SU-DHL-6 (cell line): Measurements from ENCODE around the gene TBL3.

Experiments used
- H2AFZ ChIP-seq: fragments of 200-600 bp; sonication (generic); 2 replicates; pipeline ENCODE4 v1.6.1; 2014; ENCODE audit warnings: low read depth, mild to moderate bottlenecking, moderate library complexity, mixed read lengths, antibody characterized with exemption, low read length; ENCODE audit not compliant: severe bottlenecking
- H3F3A ChIP-seq: fragments of 200-600 bp; shearing (Covaris generic); 2 replicates; pipeline ENCODE4 v1.6.0; 2016; ENCODE audit warnings: antibody characterized with exemption, mild to moderate bottlenecking; ENCODE audit not compliant: insufficient read depth
- H3K27ac ChIP-seq: fragments of 200-600 bp; sonication (generic); 2 replicates; pipeline ENCODE4 v1.5.1; 2016; ENCODE audit warnings: low read depth, mild to moderate bottlenecking, low read length, moderate library complexity, mixed read lengths
- H3K27me3 ChIP-seq: fragments of 200-600 bp; sonication (generic), shearing (Covaris generic); 2 replicates; pipeline ENCODE4 v1.6.0; 2014; ENCODE audit warnings: mild to moderate bottlenecking, low read length
- H3K36me3 ChIP-seq: fragments of 200-600 bp; sonication (generic); 2 replicates; pipeline ENCODE4 v1.6.1; 2014; ENCODE audit warnings: mild to moderate bottlenecking, low read length, mixed read lengths
- H3K4me2 ChIP-seq: fragments of 300-600, 200-600 bp; shearing (Covaris generic), sonication (generic); 2 replicates; pipeline ENCODE4 v1.6.0; 2014; ENCODE audit warnings: low read length, low read depth, mild to moderate bottlenecking; ENCODE audit not compliant: poor library complexity, severe bottlenecking
- H3K4me3 ChIP-seq: fragments of 200-600 bp; sonication (generic); 2 replicates; pipeline ENCODE4 v1.5.1; 2014; ENCODE audit warnings: antibody characterized with exemption, low read length, mild to moderate bottlenecking, mixed read lengths; ENCODE audit not compliant: insufficient read depth, poor library complexity, severe bottlenecking
- H3K79me2 ChIP-seq: fragments of 200-600 bp; sonication (generic); 2 replicates; pipeline ENCODE4 v1.6.1; 2014; ENCODE audit warnings: mild to moderate bottlenecking, low read length, moderate library complexity; ENCODE audit not compliant: insufficient read depth
- H3K9ac ChIP-seq: fragments of 200-600 bp; sonication (generic); 2 replicates; pipeline ENCODE4 v1.7.0; 2014; ENCODE audit warnings: mild to moderate bottlenecking, low read length
- H3K9me2 ChIP-seq: fragments of 200-600 bp; sonication (generic); replicated peaks from 2 replicates; pipeline ENCODE4 v1.6.1; 2014; ENCODE audit warnings: low read length; ENCODE audit not compliant: insufficient read depth
- H3K9me3 ChIP-seq: fragments of 200-600 bp; sonication (generic); 2 replicates; pipeline ENCODE4 v1.6.1; 2014; ENCODE audit warnings: low read length, mixed read lengths; ENCODE audit not compliant: insufficient read depth
- H4K20me1 ChIP-seq: fragments of 200-600 bp; sonication (generic); 2 replicates; pipeline ENCODE4 v1.6.1; 2014; ENCODE audit warnings: low read depth, mild to moderate bottlenecking, antibody characterized with exemption, low read length, moderate library complexity, mixed read lengths
- EZH2phosphoT487 ChIP-seq: fragments of 200-600 bp; sonication (generic), shearing (Covaris generic); conservative IDR thresholded peaks from 2 replicates; pipeline ENCODE4 v1.6.1; 2018; ENCODE audit warnings: mild to moderate bottlenecking, antibody characterized with exemption, low read length, moderate library complexity, mixed read lengths
- TF ChIP-seq, protein P1 (sequence below): fragments of 200-600 bp; sonication (generic); IDR thresholded peaks from one replicate; pipeline ENCODE4 v1.5.1; 2017; ENCODE audit warnings: antibody characterized with exemption, mild to moderate bottlenecking, low read length, moderate library complexity; ENCODE audit not compliant: insufficient read depth, poor library complexity, severe bottlenecking

The TBL3 gene

DNA sequence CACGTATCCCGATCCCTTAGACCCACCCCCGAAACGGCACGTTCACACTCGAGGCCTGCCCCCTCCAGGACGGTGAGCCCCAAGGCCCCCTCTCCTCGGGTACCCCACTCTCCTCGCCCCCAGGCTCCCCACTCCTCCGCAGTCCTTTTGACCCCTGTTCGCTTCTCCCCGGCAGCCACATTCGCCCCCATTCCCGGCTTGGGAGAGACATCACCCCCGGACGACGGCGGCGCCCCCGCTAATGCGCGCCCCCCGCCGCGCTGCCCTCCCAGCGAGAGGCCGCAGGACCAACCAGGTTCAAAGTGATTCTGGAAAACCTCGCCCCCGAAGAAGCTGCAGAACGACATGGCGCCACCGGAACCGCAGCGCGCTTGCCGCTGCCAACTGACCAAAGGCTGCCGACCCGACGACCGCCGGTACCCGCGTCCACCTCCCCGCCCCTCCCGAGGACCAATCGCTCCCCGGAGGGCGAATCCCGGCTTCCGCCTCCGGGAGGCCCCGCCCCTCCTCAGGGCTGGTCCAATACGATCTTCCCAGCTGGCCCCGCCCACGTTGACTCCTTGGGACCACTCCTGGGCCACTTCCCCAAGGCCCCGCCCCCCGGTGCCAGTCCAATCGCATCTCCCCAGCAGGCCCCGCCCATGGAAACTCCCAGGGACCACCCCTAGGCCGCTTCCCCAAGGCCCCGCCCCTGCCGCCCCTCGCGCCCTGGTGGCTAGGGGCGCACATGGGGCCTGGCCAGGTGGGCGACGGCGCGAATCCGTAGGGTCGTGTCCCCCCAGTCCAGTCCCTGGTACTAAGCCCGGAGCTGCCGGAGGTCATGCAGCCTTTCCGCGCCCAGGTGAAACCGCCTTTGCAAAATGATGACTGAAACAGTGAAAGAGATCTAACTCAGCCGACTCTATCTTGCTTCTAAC is 28.8 kb upstream of the TBL3 start, which contains the start of gene MSRB1:
Gene MSRB1 (minus strand): TSS at position 390 of the 917 bp plus-strand sequence. CDS start 43 bp downstream, at position 347.
- peak within 1 kb of the TSS; percentile 91 for H2AFZ ChIP-seq
- no peak within 1 kb of the TSS for H3K27ac ChIP-seq
- peak within 1 kb of the TSS; percentile 79 for H3K9ac ChIP-seq

GRCh38 chr16:1944612-1945199 is 27.1 kb upstream of the TBL3 start:
- Histone ChIP-seq H3K4me3 (no peak overlapping the region), H3K9ac (no peak overlapping the region), H3K9me2 (no peaks in the 10 kb centered on the region), H3F3A (no peaks in the 10 kb centered on the region), H2AFZ (no peak overlapping the region), H3K27ac (no peak overlapping the region), H3K79me2 (no peaks in the 10 kb centered on the region), H3K4me2 (no peak overlapping the region), H3K36me3 (no peaks in the 10 kb centered on the region), H3K9me3 (no peaks in the 10 kb centered on the region), H3K27me3 (no peaks in the 10 kb centered on the region), H4K20me1 (no peaks in the 10 kb centered on the region)
- TF ChIP-seq EZH2phosphoT487, result no peak
- TF ChIP-seq, protein P1, sequence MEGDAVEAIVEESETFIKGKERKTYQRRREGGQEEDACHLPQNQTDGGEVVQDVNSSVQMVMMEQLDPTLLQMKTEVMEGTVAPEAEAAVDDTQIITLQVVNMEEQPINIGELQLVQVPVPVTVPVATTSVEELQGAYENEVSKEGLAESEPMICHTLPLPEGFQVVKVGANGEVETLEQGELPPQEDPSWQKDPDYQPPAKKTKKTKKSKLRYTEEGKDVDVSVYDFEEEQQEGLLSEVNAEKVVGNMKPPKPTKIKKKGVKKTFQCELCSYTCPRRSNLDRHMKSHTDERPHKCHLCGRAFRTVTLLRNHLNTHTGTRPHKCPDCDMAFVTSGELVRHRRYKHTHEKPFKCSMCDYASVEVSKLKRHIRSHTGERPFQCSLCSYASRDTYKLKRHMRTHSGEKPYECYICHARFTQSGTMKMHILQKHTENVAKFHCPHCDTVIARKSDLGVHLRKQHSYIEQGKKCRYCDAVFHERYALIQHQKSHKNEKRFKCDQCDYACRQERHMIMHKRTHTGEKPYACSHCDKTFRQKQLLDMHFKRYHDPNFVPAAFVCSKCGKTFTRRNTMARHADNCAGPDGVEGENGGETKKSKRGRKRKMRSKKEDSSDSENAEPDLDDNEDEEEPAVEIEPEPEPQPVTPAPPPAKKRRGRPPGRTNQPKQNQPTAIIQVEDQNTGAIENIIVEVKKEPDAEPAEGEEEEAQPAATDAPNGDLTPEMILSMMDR, result no peak

More for the DNA sequence above, 28.8 kb upstream of the TBL3 start, which contains the start of gene MSRB1:
- no peaks in the 10 kb centered on the region for H3F3A ChIP-seq
- peak within 1 kb of the TSS; percentile 75 for H3K4me2 ChIP-seq
- H3K9me2 ChIP-seq, result no peaks in the 10 kb centered on the region
- no peaks in the 10 kb centered on the region for H3K36me3 ChIP-seq
- TF ChIP-seq, protein P1, result no peak
- TF ChIP-seq EZH2phosphoT487, result no peak
- H4K20me1 ChIP-seq, result no peaks in the 10 kb centered on the region
- no peaks in the 10 kb centered on the region for H3K27me3 ChIP-seq
- H3K79me2 ChIP-seq, result no peaks in the 10 kb centered on the region
- H3K4me3 ChIP-seq, result peak within 1 kb of the TSS; percentile 96
- H3K9me3 ChIP-seq, result no peaks in the 10 kb centered on the region

GRCh38 chr16:1945559-1946391 is 26.1 kb upstream of the TBL3 start:
- Histone ChIP-seq H3K4me3 (no peak overlapping the region), H3F3A (no peaks in the 10 kb centered on the region), H3K9me3 (no peaks in the 10 kb centered on the region), H4K20me1 (no peaks in the 10 kb centered on the region), H3K27ac (no peak overlapping the region), H2AFZ (no peak overlapping the region), H3K79me2 (no peaks in the 10 kb centered on the region), H3K9me2 (no peaks in the 10 kb centered on the region), H3K9ac (no peak overlapping the region), H3K27me3 (no peaks in the 10 kb centered on the region), H3K36me3 (no peaks in the 10 kb centered on the region), H3K4me2 (no peak overlapping the region)
- no peak for TF ChIP-seq EZH2phosphoT487
- TF ChIP-seq, protein P1, result no peak
